Osteocyte (in vitro differentiated cells): Measurements from ENCODE around the gene LRRC74B. TPM values are rescaled to one million over a fixed set of nuclear protein-coding genes. Genes with fewer than 3 reads are reported as not detected.

ENCODE experiments used
- DNase-seq: peaks from one replicate; pipeline ENCODE4 v3.0.0; 2021; ENCODE audit warnings: mixed read lengths; ENCODE audit not compliant: unreplicated experiment; ENCODE audit errors: extremely low spot score
- H3K27ac Mint-ChIP-seq: one replicate; pipeline ENCODE4 v1.8.0; 2021; ENCODE audit warnings: mild to moderate bottlenecking, mixed read lengths; ENCODE audit not compliant: unreplicated experiment
- H3K27me3 Mint-ChIP-seq: one replicate; pipeline ENCODE4 v1.8.0; 2021; ENCODE audit warnings: mixed read lengths; ENCODE audit not compliant: unreplicated experiment
- H3K36me3 Mint-ChIP-seq: one replicate; pipeline ENCODE4 v1.8.0; 2021; ENCODE audit warnings: mixed read lengths; ENCODE audit not compliant: unreplicated experiment
- H3K4me1 Mint-ChIP-seq: one replicate; pipeline ENCODE4 v1.8.0; 2021; ENCODE audit warnings: mixed read lengths; ENCODE audit not compliant: unreplicated experiment
- H3K4me3 Mint-ChIP-seq: one replicate; pipeline ENCODE4 v1.8.0; 2021; ENCODE audit warnings: mild to moderate bottlenecking, moderate library complexity, mixed read lengths; ENCODE audit not compliant: unreplicated experiment
- H3K9me3 Mint-ChIP-seq: one replicate; pipeline ENCODE4 v1.8.0; 2021; ENCODE audit warnings: mixed read lengths; ENCODE audit not compliant: unreplicated experiment
- CTCF ChIP-seq: fragments of 200-600 bp; sonication (generic); IDR thresholded peaks from 2 replicates; pipeline ENCODE4 v1.5.0; 2021; ENCODE audit warnings: antibody characterized with exemption, mild to moderate bottlenecking, moderate library complexity
- total RNA-seq: library from RNA; stranded (reverse); gene quantifications from 2 replicates; pipeline ENCODE4 v1.2.1, GENCODE V29; 2021

The LRRC74B gene
- total RNA-seq, 1 donor from 2014 or later = not detected

- Mint-ChIP-seq H3K36me3 (no peaks in the 10 kb centered on the region), H3K27ac (no peak overlapping the region), H3K4me3 (no peak overlapping the region), H3K9me3 (no peaks in the 10 kb centered on the region), H3K27me3 (no peaks in the 10 kb centered on the region), H3K4me1 (peaks cover 12% of the 10 kb centered on the region)
- DNase-seq = no peak
- TF ChIP-seq CTCF = no peak
These were observed 22.7 kb upstream of the LRRC74B start for GRCh38 chr22:21022955-21023614.

- Mint-ChIP-seq H3K27me3 (no peaks in the 10 kb centered on the region), H3K9me3 (no peaks in the 10 kb centered on the region), H3K36me3 (no peaks in the 10 kb centered on the region), H3K4me3 (no peak overlapping the region), H3K4me1 (peaks cover 17% of the 10 kb centered on the region), H3K27ac (no peak overlapping the region)
- no peak for DNase-seq
- TF ChIP-seq CTCF = no peak
These were observed 20.5 kb upstream of the LRRC74B start for GRCh38 chr22:21025266-21025665.

GRCh38 chr22:21025763-21026755, 19.7 kb upstream of the LRRC74B start:
- Mint-ChIP-seq H3K4me3 (no peak overlapping the region), H3K9me3 (no peaks in the 10 kb centered on the region), H3K36me3 (no peaks in the 10 kb centered on the region), H3K27me3 (no peaks in the 10 kb centered on the region), H3K27ac (no peak overlapping the region), H3K4me1 (peaks cover 17% of the 10 kb centered on the region)
- DNase-seq = no peak
- TF ChIP-seq CTCF = no peak

- Mint-ChIP-seq H3K4me1 (peaks cover 17% of the 10 kb centered on the region), H3K9me3 (no peaks in the 10 kb centered on the region), H3K4me3 (no peak overlapping the region), H3K27me3 (no peaks in the 10 kb centered on the region), H3K27ac (no peak overlapping the region), H3K36me3 (no peaks in the 10 kb centered on the region)
- no peak for DNase-seq
- TF ChIP-seq CTCF = no peak
These were observed 18.7 kb upstream of the LRRC74B start for GRCh38 chr22:21026783-21027692.
